ENCODE data around the gene NEMP1.

Gene NEMP1

DNA sequence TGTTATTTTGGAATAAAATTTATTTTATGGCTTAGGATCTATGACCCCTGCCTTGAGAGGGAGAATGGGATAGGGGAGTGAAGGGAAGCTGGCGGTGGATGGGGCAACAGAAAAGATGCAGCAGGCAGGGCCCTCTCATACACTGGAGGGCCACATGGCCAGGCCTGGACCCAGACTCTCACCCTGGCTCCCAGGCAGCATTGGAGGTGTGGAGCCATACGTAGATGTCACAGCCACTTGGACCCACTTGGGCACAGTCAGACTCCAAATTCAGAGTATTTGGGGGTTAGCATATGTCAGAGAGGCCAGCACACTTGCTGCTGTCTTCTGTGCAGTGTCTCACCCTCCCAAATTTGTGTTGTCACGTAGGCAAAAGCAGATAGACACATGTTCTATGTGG, 16.8 kb upstream of the NEMP1 start:
- peaks cover 65 to 68% of the 10 kb centered on the region in 2 donors for H3K36me3 ChIP-seq (ENCODE audit: control insufficient read depth in 2 of 2, insufficient read depth in 2 of 2, low read length in 2 of 2)
- H3K9ac ChIP-seq (ENCODE audit: low read length in 2 of 2) = peak overlapping the region in 1 of 2 donors; percentile 21
- no peaks in the 10 kb centered on the region for H3K9me3 ChIP-seq (ENCODE audit: control insufficient read depth in 2 of 2, low read length in 2 of 2)
- H3K27me3 ChIP-seq (ENCODE audit: control insufficient read depth in 1 of 2, insufficient read depth in 2 of 2, low read length in 2 of 2) = no peaks in the 10 kb centered on the region
- peak overlapping the region; percentile 82 for H3K27ac ChIP-seq (ENCODE audit: low read length)
- no peak overlapping the region for H3K4me3 ChIP-seq (ENCODE audit: low read length in 2 of 2)
- H3K4me1 ChIP-seq (ENCODE audit: control insufficient read depth, insufficient read depth, low read length) = peaks cover 57% of the 10 kb centered on the region

DNA sequence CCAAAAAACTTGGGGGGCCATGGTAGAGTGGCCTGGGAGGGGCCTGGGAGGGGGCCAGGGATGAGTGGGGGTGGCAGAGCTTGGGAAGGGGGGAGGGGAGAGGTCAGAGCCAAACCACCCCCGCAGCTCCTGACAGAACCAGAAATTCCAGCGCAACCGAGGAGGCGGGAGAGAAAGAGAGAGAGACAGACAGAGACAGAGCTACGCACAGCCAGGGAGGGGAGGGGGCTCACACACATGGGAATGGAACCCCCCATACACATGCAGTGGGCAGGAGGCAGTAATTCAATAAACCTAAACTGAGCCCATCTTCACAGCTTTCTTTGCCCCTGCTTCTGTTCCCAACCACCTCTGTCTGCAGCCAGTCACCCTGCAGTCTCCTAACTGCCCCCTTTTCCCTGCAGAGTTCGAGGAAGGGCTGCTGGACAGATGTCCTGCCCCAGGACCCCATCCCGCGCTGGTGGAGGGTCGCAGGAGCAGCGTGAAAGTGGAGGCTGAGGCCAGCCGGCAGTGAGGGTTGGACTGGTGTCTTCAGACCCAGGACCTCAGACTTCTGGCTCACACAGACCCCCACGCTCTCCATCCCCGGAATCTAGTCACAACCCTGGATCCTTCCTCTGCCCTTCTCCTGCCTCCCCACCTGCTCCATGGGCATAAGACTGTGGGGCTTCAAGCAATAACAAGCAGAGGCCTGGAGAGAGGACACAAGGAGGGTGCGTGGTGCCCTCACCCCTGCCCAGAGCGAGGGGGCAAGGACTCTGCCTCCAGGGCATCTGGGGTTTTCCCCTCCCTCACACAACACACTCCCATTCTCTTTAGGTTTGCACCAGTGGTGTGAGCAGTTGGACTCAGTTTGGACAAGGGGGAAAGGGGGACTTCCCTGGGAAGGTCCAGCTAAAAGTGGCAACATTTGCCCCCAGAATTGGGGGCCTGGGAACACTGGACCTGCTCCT, 15.9 kb upstream of the NEMP1 start:
- H3K4me3 ChIP-seq (ENCODE audit: low read length in 2 of 2) = peak overlapping the region in 1 of 2 donors; percentile 44
- peaks cover 58% of the 10 kb centered on the region for H3K4me1 ChIP-seq (ENCODE audit: control insufficient read depth, insufficient read depth, low read length)
- no peak overlapping the region for H3K9ac ChIP-seq (ENCODE audit: low read length in 2 of 2)
- peak overlapping the region; percentile 82 for H3K27ac ChIP-seq (ENCODE audit: low read length)
- H3K27me3 ChIP-seq (ENCODE audit: control insufficient read depth in 1 of 2, insufficient read depth in 2 of 2, low read length in 2 of 2) = no peaks in the 10 kb centered on the region
- H3K36me3 ChIP-seq (ENCODE audit: control insufficient read depth in 2 of 2, insufficient read depth in 2 of 2, low read length in 2 of 2) = peaks cover 56 to 63% of the 10 kb centered on the region in 2 donors
- no peaks in the 10 kb centered on the region for H3K9me3 ChIP-seq (ENCODE audit: control insufficient read depth in 2 of 2, low read length in 2 of 2)

DNA sequence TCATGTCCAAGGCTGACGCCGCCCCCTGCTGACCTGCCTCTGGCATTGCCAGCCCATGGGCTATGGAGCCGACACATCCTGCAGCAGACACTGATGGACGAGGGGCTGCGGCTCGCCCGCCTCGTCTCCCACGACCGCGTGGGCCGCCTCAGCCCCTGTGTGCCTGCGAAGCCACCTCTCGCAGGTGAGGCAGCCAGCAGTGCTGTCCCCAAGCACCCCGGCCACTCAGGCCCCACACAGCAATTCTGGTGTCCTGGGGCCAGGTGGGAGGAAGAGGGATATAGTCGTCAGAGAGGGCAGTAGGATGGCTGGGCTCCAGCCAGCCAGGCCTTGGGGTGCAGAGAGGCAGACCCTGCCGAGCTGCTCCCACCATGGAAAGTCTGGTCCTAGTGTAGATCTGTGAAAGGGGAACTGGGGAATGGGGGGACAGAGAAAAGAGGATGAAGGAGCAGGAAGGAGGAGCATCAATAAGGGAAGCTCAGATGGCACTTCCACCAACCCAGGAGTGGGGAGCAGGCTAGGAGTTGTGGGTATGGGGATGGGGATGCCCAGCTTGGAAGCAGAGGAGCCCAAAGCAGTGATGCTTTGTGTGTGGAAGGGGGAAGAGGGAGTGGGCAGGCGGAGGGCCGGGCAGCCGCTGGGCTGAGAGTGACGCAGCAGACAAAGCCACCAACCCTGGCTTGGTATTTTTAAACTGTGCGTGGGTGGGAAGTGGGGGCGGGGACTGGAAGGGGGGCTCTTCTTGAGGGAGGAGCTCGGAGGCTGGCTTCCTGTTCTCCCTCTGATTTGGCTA, 15.0 kb upstream of the NEMP1 start:
- Histone ChIP-seq H3K4me1 (ENCODE audit: control insufficient read depth, insufficient read depth, low read length) (peaks cover 56% of the 10 kb centered on the region), H3K27ac (ENCODE audit: low read length) (peak overlapping the region; percentile 82), H3K9ac (ENCODE audit: low read length in 2 of 2) (peak overlapping the region; percentile 47), H3K4me3 (ENCODE audit: low read length in 2 of 2) (peak overlapping the region; percentile 22 to 54), H3K9me3 (ENCODE audit: control insufficient read depth in 2 of 2, low read length in 2 of 2) (no peaks in the 10 kb centered on the region), H3K36me3 (ENCODE audit: control insufficient read depth in 2 of 2, insufficient read depth in 2 of 2, low read length in 2 of 2) (peaks cover 47 to 55% of the 10 kb centered on the region in 2 donors), H3K27me3 (ENCODE audit: control insufficient read depth in 1 of 2, insufficient read depth in 2 of 2, low read length in 2 of 2) (no peaks in the 10 kb centered on the region)

DNA sequence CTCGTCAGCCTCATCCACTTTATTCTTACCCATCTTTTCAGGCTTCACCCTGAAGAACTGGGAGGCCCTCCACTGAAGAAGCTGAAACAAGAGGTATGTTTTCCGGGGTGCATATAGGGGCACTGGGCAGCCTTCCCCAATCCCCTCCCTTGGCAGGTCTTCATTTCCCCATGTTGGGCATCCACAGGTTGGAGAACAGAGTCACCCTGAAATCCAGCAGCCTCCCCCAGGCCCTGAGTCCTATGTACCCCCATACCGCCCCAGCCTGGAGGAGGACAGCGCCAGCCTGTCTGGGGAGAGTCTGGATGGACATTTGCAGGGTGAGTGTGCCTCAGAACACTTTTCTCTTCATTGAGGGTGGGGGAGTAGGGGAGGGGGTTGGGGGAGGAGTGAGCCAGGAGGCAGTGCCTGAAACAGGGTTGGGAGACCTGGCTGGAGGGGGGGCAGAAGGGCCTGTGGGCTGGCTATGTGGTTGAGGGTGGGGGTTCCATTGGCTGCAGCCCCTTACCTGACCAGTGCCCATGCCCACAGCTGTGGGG, 14.4 kb upstream of the NEMP1 start:
- peaks cover 41 to 48% of the 10 kb centered on the region in 2 donors for H3K36me3 ChIP-seq (ENCODE audit: control insufficient read depth in 2 of 2, insufficient read depth in 2 of 2, low read length in 2 of 2)
- H3K27me3 ChIP-seq (ENCODE audit: control insufficient read depth in 1 of 2, insufficient read depth in 2 of 2, low read length in 2 of 2) = no peaks in the 10 kb centered on the region
- H3K9me3 ChIP-seq (ENCODE audit: control insufficient read depth in 2 of 2, low read length in 2 of 2) = no peaks in the 10 kb centered on the region
- H3K9ac ChIP-seq (ENCODE audit: low read length in 2 of 2) = peak overlapping the region in 1 of 2 donors; percentile 39
- H3K4me3 ChIP-seq (ENCODE audit: low read length in 2 of 2) = peak overlapping the region in 1 of 2 donors; percentile 54
- peaks cover 62% of the 10 kb centered on the region for H3K4me1 ChIP-seq (ENCODE audit: control insufficient read depth, insufficient read depth, low read length)
- peak overlapping the region; percentile 82 for H3K27ac ChIP-seq (ENCODE audit: low read length)

DNA sequence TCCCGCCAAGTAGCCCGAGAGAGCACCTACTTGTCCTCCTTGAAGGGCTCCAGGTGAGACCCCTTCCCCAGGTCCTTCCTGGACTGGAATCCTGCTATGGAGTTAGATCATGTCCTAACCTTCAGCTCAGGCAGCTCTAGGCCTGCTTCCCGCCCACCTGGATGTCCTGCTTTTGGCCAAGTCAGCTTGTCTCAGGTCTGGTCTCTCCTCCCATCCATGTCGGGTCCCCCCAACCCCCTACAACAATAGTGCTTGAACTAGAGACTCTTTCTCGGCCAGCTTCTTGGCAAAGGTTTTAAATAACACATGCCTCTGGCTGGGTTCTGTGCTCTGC, 13.9 kb upstream of the NEMP1 start:
- Histone ChIP-seq H3K36me3 (ENCODE audit: control insufficient read depth in 2 of 2, insufficient read depth in 2 of 2, low read length in 2 of 2) (peaks cover 36 to 43% of the 10 kb centered on the region in 2 donors), H3K9me3 (ENCODE audit: control insufficient read depth in 2 of 2, low read length in 2 of 2) (no peaks in the 10 kb centered on the region), H3K27me3 (ENCODE audit: control insufficient read depth in 1 of 2, insufficient read depth in 2 of 2, low read length in 2 of 2) (no peaks in the 10 kb centered on the region), H3K4me1 (ENCODE audit: control insufficient read depth, insufficient read depth, low read length) (peaks cover 65% of the 10 kb centered on the region), H3K9ac (ENCODE audit: low read length in 2 of 2) (peak overlapping the region; percentile 36 to 39), H3K27ac (ENCODE audit: low read length) (peak overlapping the region; percentile 82), H3K4me3 (ENCODE audit: low read length in 2 of 2) (peak overlapping the region in 1 of 2 donors; percentile 44)

DNA sequence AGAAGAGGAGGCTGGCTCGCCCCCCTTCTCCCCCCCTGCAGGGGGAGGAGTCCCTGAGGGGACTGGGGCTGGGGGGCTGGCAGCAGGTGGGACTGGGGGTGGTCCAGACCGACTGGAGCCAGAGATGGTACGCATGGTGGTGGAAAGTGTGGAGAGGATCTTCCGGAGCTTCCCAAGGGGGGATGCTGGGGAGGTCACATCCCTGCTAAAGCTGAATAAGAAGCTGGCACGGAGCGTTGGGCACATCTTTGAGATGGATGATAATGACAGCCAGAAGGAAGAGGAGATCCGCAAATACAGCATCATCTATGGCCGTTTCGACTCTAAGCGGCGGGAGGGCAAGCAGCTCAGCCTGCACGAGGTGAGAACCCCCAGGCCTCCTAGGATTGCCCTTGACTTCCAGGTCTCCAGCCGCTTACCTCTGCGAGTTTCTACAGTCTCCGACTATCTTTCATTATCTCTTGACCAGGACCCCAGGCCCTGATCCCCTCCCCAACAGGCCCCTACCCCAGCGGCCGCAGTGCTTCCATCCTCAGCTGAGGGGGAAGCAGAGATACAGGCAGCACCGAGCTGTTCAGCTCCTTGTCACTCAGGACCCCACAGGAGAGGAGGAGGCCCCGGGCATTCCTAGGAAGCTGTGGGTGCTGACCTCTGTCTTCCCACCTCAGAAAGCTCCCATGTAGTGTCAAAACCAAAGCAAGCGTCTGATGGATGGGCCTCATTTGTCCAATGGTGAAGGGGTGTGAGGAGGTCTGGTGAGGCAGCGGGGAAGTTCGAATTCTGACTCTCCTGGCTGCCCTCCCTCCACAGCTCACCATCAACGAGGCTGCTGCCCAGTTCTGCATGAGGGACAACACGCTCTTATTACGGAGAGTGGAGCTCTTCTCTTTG, 13.3 kb upstream of the NEMP1 start:
- Histone ChIP-seq H3K9me3 (ENCODE audit: control insufficient read depth in 2 of 2, low read length in 2 of 2) (no peaks in the 10 kb centered on the region), H3K36me3 (ENCODE audit: control insufficient read depth in 2 of 2, insufficient read depth in 2 of 2, low read length in 2 of 2) (peaks cover 30 to 38% of the 10 kb centered on the region in 2 donors), H3K27ac (ENCODE audit: low read length) (peak overlapping the region; percentile 82), H3K9ac (ENCODE audit: low read length in 2 of 2) (peak overlapping the region in 1 of 2 donors; percentile 36), H3K27me3 (ENCODE audit: control insufficient read depth in 1 of 2, insufficient read depth in 2 of 2, low read length in 2 of 2) (no peaks in the 10 kb centered on the region), H3K4me3 (ENCODE audit: low read length in 2 of 2) (peak overlapping the region in 1 of 2 donors; percentile 89), H3K4me1 (ENCODE audit: control insufficient read depth, insufficient read depth, low read length) (peaks cover 65% of the 10 kb centered on the region)

DNA sequence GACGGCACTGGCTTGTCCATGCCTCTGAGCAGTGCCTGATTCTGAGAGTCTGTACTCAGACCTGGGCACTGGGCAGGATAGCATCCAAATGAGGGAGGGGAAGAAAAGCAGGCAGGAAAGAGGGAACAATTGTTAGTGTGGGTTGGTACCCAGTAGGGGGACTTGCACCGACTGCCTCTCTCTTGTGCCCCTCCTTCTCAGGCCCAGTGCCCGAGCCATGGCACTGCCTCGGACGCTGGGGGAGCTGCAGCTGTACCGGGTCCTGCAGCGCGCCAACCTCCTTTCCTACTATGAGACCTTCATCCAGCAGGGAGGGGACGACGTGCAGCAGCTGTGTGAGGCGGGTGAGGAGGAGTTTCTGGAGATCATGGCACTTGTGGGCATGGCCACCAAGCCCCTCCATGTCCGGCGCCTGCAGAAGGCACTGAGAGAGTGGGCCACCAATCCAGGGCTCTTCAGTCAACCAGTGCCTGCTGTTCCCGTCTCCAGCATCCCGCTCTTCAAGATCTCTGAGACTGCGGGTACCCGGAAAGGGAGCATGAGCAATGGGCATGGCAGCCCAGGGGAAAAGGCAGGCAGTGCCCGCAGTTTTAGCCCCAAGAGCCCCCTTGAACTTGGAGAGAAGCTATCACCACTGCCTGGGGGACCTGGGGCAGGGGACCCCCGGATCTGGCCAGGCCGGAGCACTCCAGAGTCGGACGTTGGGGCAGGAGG, 12.5 kb upstream of the NEMP1 start:
- Histone ChIP-seq H3K36me3 (ENCODE audit: control insufficient read depth in 2 of 2, insufficient read depth in 2 of 2, low read length in 2 of 2) (peaks cover 22 to 30% of the 10 kb centered on the region in 2 donors), H3K27me3 (ENCODE audit: control insufficient read depth in 1 of 2, insufficient read depth in 2 of 2, low read length in 2 of 2) (no peaks in the 10 kb centered on the region), H3K9me3 (ENCODE audit: control insufficient read depth in 2 of 2, low read length in 2 of 2) (no peaks in the 10 kb centered on the region), H3K4me1 (ENCODE audit: control insufficient read depth, insufficient read depth, low read length) (peaks cover 64% of the 10 kb centered on the region), H3K4me3 (ENCODE audit: low read length in 2 of 2) (peak overlapping the region; percentile 68 to 89), H3K9ac (ENCODE audit: low read length in 2 of 2) (peak overlapping the region; percentile 49 to 66), H3K27ac (ENCODE audit: low read length) (peak overlapping the region; percentile 82)

DNA sequence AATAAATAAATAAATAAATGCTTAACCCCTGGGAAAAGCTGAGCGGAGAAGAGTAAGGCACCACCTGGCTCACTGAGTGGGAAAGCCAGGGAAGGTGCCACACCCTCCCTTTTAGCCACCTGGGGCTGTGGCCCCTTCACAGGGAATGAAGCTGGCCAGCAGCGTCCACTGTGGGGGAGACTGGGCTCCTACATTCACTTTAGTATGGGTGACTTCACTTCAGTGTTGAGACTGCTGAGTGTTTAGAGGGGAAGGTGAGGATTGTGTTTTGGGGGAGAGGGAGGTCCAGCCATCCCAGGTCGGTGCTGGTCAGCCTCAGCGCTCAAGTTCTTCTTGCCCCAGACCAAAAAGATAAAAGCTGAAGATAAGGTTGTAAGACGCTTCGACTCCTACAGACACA, 11.9 kb upstream of the NEMP1 start:
- Histone ChIP-seq H3K36me3 (ENCODE audit: control insufficient read depth in 2 of 2, insufficient read depth in 2 of 2, low read length in 2 of 2) (peaks cover 16 to 24% of the 10 kb centered on the region in 2 donors), H3K9ac (ENCODE audit: low read length in 2 of 2) (peak overlapping the region; percentile 49 to 66), H3K27ac (ENCODE audit: low read length) (peak overlapping the region; percentile 82), H3K9me3 (ENCODE audit: control insufficient read depth in 2 of 2, low read length in 2 of 2) (no peaks in the 10 kb centered on the region), H3K27me3 (ENCODE audit: control insufficient read depth in 1 of 2, insufficient read depth in 2 of 2, low read length in 2 of 2) (no peaks in the 10 kb centered on the region), H3K4me1 (ENCODE audit: control insufficient read depth, insufficient read depth, low read length) (peaks cover 64% of the 10 kb centered on the region), H3K4me3 (ENCODE audit: low read length in 2 of 2) (peak overlapping the region; percentile 68 to 89)

DNA sequence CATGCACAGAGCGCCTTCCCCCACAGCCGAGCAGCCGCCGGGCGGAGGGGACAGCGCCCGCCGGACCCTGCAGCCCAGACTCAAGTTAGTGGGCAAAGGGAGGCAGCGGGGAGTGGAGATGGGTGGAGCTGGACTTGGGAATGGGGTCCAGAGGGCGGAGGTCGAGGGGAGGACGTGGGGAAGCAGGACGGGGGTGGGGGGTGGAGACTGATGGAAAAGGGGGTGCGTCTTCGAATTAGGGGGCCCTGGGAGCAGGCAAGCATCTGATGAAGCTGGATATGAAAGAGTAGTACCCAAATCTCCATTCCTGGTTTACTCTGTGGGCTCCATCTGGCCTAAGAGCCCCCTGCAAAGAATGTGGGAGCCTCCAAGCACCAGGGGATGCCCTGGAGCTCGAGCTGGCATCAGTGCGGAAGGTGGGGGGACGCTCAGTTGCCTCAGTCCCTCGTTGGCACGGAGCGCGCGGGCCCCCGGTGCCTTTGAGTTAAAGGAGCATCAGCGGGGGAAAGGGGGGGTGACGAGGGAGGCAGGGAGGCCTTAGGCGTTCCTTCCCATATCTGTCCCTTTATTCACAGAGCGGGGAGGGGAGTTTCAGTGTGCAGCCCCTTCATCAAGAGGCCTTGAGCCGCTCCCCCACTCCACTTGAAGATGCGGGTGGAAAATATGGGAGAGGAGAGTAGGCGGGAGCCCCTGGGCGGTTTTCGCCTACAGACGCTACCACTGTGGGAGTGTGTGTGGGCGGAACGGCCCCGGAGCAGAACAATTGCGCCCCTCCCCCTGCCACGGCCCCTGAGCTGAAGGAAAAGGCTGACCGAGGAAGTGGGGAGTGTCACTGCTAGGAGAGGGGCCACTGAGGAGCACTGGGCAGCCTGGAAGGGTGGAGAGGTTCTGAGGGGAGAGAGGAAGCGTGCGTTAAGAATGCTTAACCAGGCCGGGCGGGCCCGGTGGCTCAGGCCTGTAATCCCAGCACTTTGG, 11.0 kb upstream of the NEMP1 start:
- peaks cover 59% of the 10 kb centered on the region for H3K4me1 ChIP-seq (ENCODE audit: control insufficient read depth, insufficient read depth, low read length)
- H3K27ac ChIP-seq (ENCODE audit: low read length) = peak overlapping the region; percentile 89
- peak overlapping the region; percentile 75 to 84 for H3K9ac ChIP-seq (ENCODE audit: low read length in 2 of 2)
- peak overlapping the region; percentile 85 to 89 for H3K4me3 ChIP-seq (ENCODE audit: low read length in 2 of 2)
- no peaks in the 10 kb centered on the region for H3K27me3 ChIP-seq (ENCODE audit: control insufficient read depth in 1 of 2, insufficient read depth in 2 of 2, low read length in 2 of 2)
- no peaks in the 10 kb centered on the region for H3K9me3 ChIP-seq (ENCODE audit: control insufficient read depth in 2 of 2, low read length in 2 of 2)
- peaks cover 7 to 16% of the 10 kb centered on the region in 2 donors for H3K36me3 ChIP-seq (ENCODE audit: control insufficient read depth in 2 of 2, insufficient read depth in 2 of 2, low read length in 2 of 2)

Data from stomach smooth muscle (tissue), 2 donors.